ENCODE data around the gene ATP10B.

DNA sequence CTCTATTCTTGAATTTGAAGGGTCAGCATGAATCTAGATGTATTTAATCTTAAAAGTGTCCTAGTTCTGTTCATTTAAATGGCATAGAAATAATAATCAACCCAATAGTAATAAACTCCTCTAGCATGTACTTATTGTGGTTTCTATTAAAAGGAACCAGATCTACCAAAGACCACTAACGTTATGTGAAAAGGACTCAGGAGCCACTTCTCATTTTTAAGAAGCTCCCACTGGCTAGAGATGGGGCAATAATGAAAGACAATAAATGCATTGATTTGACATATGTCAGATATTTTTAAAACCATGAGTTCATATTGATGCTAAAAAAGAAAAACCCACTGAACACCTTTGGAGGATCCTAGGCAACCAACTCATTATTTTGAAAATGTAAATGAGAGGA, 191.9 kb downstream of the ATP10B start:
- no peak for TF ChIP-seq POLR2A (IDR thresholded peaks at IDR 0.05)
- TF ChIP-seq, protein P1, sequence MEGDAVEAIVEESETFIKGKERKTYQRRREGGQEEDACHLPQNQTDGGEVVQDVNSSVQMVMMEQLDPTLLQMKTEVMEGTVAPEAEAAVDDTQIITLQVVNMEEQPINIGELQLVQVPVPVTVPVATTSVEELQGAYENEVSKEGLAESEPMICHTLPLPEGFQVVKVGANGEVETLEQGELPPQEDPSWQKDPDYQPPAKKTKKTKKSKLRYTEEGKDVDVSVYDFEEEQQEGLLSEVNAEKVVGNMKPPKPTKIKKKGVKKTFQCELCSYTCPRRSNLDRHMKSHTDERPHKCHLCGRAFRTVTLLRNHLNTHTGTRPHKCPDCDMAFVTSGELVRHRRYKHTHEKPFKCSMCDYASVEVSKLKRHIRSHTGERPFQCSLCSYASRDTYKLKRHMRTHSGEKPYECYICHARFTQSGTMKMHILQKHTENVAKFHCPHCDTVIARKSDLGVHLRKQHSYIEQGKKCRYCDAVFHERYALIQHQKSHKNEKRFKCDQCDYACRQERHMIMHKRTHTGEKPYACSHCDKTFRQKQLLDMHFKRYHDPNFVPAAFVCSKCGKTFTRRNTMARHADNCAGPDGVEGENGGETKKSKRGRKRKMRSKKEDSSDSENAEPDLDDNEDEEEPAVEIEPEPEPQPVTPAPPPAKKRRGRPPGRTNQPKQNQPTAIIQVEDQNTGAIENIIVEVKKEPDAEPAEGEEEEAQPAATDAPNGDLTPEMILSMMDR (IDR thresholded peaks at IDR 0.05), result no peak
- no peak for TF ChIP-seq POLR2AphosphoS5 (IDR thresholded peaks at IDR 0.05)
- TF ChIP-seq EP300 (IDR thresholded peaks at IDR 0.05), result no peak
